HG02759 (cell line): Measurements from ENCODE around the gene ATRX.
"Not testable (repeated sequence)": the region's sequence is repeated elsewhere in the genome, so short reads cannot be mapped to it uniquely, and the experiment has no call there.

Experiments used
- ATAC-seq: cut with Tn5 transposase; IDR thresholded peaks from one replicate; pipeline ENCODE4 v1.9.1; 2021; ENCODE audit warnings: mild to moderate bottlenecking, moderate library complexity; ENCODE audit not compliant: unreplicated experiment

Gene ATRX

GRCh38 chrX:77785486-77786364, at the start of gene ATRX:
ATRX (minus strand) TSS chrX:77786216; CDS start chrX:77786001, 215 bp downstream.
- peak; percentile 96 for ATAC-seq

GRCh38 chrX:77831544-77831943, 45.5 kb upstream of the ATRX start:
- ATAC-seq: not testable (repeated sequence)

- not testable (repeated sequence) for ATAC-seq
Measured at GRCh38 chrX:77821989-77822388, 36.0 kb upstream of the ATRX start.

GRCh38 chrX:77820091-77820727, 34.2 kb upstream of the ATRX start:
- ATAC-seq: no peak

- ATAC-seq: no peak
Measured at GRCh38 chrX:77814210-77814609, 28.2 kb upstream of the ATRX start.

- no peak for ATAC-seq
Measured at GRCh38 chrX:77802201-77802600, 16.2 kb upstream of the ATRX start.

GRCh38 chrX:77795124-77795523, 9.1 kb upstream of the ATRX start:
- ATAC-seq: no peak

GRCh38 chrX:77793946-77794345, 7.9 kb upstream of the ATRX start:
- ATAC-seq: no peak

- no peak for ATAC-seq
Measured at GRCh38 chrX:77788050-77788449, 2.0 kb upstream of the ATRX start.

- ATAC-seq: peak; percentile 17
Measured at GRCh38 chrX:77786365-77786680, 307 bp upstream of the ATRX start.

GRCh38 chrX:77779695-77780094, 6.3 kb downstream of the ATRX start:
- ATAC-seq: no peak

GRCh38 chrX:77776659-77777058, 9.4 kb downstream of the ATRX start:
- no peak for ATAC-seq

GRCh38 chrX:77771601-77772000, 14.4 kb downstream of the ATRX start:
- ATAC-seq: no peak

- no peak for ATAC-seq
Measured at GRCh38 chrX:77768787-77769186, 17.2 kb downstream of the ATRX start.

GRCh38 chrX:77766212-77766611, 19.8 kb downstream of the ATRX start:
- not testable (repeated sequence) for ATAC-seq

GRCh38 chrX:77755561-77755960, 30.5 kb downstream of the ATRX start:
- no peak for ATAC-seq

- not testable (repeated sequence) for ATAC-seq
Measured at GRCh38 chrX:77753942-77754341, 32.1 kb downstream of the ATRX start.

- no peak for ATAC-seq
Measured at GRCh38 chrX:77749695-77750094, 36.3 kb downstream of the ATRX start.

GRCh38 chrX:77743720-77744119, 42.3 kb downstream of the ATRX start:
- ATAC-seq: no peak

- no peak for ATAC-seq
Measured at GRCh38 chrX:77742788-77743476, 43.1 kb downstream of the ATRX start.

GRCh38 chrX:77740376-77740905, 45.6 kb downstream of the ATRX start:
- ATAC-seq: no peak

- no peak for ATAC-seq
Measured at GRCh38 chrX:77733342-77733741, 52.7 kb downstream of the ATRX start.
